Measurements from ENCODE around the gene RHBDF2.

DNA sequence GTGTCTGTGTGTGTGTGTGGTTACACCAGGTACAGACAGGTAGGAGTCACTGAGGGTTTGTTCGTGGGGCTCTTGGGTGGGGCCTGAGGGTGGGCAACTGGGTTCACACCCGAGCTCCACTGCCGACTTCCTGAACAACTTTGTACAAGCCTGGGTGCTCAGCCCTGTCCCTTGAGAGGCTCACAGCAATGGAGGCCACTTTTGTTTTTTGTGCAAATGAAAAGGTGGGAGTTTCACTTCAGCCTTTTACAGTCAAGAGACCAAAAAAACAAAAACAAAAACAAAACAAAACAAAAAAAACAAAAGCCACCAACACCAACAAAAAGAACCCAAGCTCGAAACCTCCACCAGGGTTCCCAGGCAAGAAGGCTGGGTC, 2.4 kb downstream of the RHBDF2 start:
- TF ChIP-seq POLR2A (IDR thresholded peaks at IDR 0.05; ENCODE audit: low read length) (no peak), GATA1 (IDR thresholded peaks at IDR 0.05; ENCODE audit: low read depth, low read length) (no peak)

Measured in erythroblast (primary cell).